ENCODE data around the gene TMEM255A. TPM values are rescaled to one million over a fixed set of nuclear protein-coding genes. Genes with fewer than 3 reads are reported as not detected.

TMEM255A gene
- total RNA-seq, 1 donor from 2014 or later = 2.4 TPM

GRCh38 chrX:120244735-120245498 lies 66.3 kb downstream of the TMEM255A start:
- peaks cover 14% of the 10 kb centered on the region for H3K27me3 Mint-ChIP-seq
- H3K27ac Mint-ChIP-seq = peak overlapping the region; percentile 88
- H3K36me3 Mint-ChIP-seq = no peaks in the 10 kb centered on the region
- peak; percentile 69 for DNase-seq (ENCODE audit: extremely low spot score, unreplicated experiment)
- no peaks in the 10 kb centered on the region for H3K9me3 Mint-ChIP-seq
- no peaks in the 10 kb centered on the region for H3K4me1 Mint-ChIP-seq (ENCODE audit: unreplicated experiment)
- peak overlapping the region; percentile 91 for H3K4me3 Mint-ChIP-seq
- TF ChIP-seq CTCF (conservative IDR thresholded peaks at IDR 0.05) = peak; percentile 15

GRCh38 chrX:120244395-120244734 lies 66.9 kb downstream of the TMEM255A start:
- Mint-ChIP-seq H3K36me3 (no peaks in the 10 kb centered on the region), H3K27ac (peak overlapping the region; percentile 88), H3K9me3 (no peaks in the 10 kb centered on the region), H3K27me3 (peaks cover 14% of the 10 kb centered on the region), H3K4me1 (ENCODE audit: unreplicated experiment) (no peaks in the 10 kb centered on the region), H3K4me3 (peak overlapping the region; percentile 91)
- DNase-seq (ENCODE audit: extremely low spot score, unreplicated experiment) = no peak
- TF ChIP-seq CTCF (conservative IDR thresholded peaks at IDR 0.05) = no peak

GRCh38 chrX:120242813-120243212 lies 68.4 kb downstream of the TMEM255A start:
- DNase-seq (ENCODE audit: extremely low spot score, unreplicated experiment) = no peak
- Mint-ChIP-seq H3K27me3 (peaks cover 12% of the 10 kb centered on the region), H3K27ac (no peak overlapping the region), H3K9me3 (no peaks in the 10 kb centered on the region), H3K36me3 (no peaks in the 10 kb centered on the region), H3K4me1 (ENCODE audit: unreplicated experiment) (no peaks in the 10 kb centered on the region), H3K4me3 (peak overlapping the region; percentile 43)
- no peak for TF ChIP-seq CTCF (conservative IDR thresholded peaks at IDR 0.05)

- no peaks in the 10 kb centered on the region for H3K27me3 Mint-ChIP-seq
- H3K27ac Mint-ChIP-seq = no peak overlapping the region
- no peak overlapping the region for H3K4me3 Mint-ChIP-seq
- DNase-seq (ENCODE audit: extremely low spot score, unreplicated experiment) = no peak
- no peaks in the 10 kb centered on the region for H3K36me3 Mint-ChIP-seq
- no peak for TF ChIP-seq CTCF (conservative IDR thresholded peaks at IDR 0.05)
- H3K9me3 Mint-ChIP-seq = no peaks in the 10 kb centered on the region
- H3K4me1 Mint-ChIP-seq (ENCODE audit: unreplicated experiment) = no peaks in the 10 kb centered on the region
Measured at GRCh38 chrX:120238933-120239332, 72.3 kb downstream of the TMEM255A start.

- Mint-ChIP-seq H3K9me3 (no peaks in the 10 kb centered on the region), H3K36me3 (no peaks in the 10 kb centered on the region), H3K4me3 (no peak overlapping the region), H3K27me3 (no peaks in the 10 kb centered on the region), H3K27ac (no peak overlapping the region), H3K4me1 (ENCODE audit: unreplicated experiment) (no peaks in the 10 kb centered on the region)
- DNase-seq (ENCODE audit: extremely low spot score, unreplicated experiment) = no peak
- no peak for TF ChIP-seq CTCF (conservative IDR thresholded peaks at IDR 0.05)
Measured at GRCh38 chrX:120236687-120237479, 74.4 kb downstream of the TMEM255A start.
